DMS 273 treated with DMSO at 0.1 percent for 48 hours (cell line): ENCODE data around the gene UFC1.
"Not testable (repeated sequence)": the region's sequence is repeated elsewhere in the genome, so short reads cannot be mapped to it uniquely, and the experiment has no call there.

Experiments used
- DNase-seq: peaks from one replicate; lab custom pipeline; 2025; lab: John Stamatoyannopoulos, UW

UFC1 gene

DNA sequence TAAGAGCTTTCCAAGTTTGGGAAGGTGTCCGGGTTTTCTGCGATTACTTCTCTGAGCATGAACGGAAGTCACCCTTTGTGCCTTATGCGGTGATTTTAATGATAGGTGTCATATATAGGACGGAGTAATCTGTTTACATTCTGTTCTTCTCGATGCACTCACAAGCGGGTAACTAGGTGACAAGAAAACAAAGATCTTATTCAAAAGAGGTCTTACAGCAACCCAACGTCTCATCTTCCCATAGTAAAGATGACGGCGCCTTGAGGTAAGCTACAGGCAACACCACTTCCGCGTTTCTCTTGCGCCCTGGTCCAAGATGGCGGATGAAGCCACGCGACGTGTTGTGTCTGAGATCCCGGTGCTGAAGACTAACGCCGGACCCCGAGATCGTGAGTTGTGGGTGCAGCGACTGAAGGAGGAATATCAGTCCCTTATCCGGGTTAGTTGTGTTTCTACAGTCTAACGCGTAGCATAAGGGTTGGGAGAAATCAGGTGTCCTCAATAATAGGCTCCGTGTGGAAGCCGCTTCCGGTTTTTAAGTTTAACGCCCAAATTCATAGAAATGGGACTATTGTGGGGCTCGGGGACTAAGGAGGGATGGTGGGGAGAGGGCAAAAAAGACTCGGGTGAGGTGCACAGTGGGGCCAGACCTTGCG is at the start of gene UFC1:
UFC1 (plus strand) TSS at position 297 of the 656 bp plus-strand sequence; CDS start at position 317, 20 bp downstream.
- peak; percentile 83 for DNase-seq

GRCh38 chr1:161106431-161106830 is 47.3 kb upstream of the UFC1 start:
- no peak for DNase-seq

- DNase-seq: no peak
Measured at GRCh38 chr1:161111117-161111516, 42.7 kb upstream of the UFC1 start.

GRCh38 chr1:161111527-161111926 is 42.3 kb upstream of the UFC1 start:
- no peak for DNase-seq

- DNase-seq: no peak
Measured at GRCh38 chr1:161113915-161114314, 39.9 kb upstream of the UFC1 start.

DNA sequence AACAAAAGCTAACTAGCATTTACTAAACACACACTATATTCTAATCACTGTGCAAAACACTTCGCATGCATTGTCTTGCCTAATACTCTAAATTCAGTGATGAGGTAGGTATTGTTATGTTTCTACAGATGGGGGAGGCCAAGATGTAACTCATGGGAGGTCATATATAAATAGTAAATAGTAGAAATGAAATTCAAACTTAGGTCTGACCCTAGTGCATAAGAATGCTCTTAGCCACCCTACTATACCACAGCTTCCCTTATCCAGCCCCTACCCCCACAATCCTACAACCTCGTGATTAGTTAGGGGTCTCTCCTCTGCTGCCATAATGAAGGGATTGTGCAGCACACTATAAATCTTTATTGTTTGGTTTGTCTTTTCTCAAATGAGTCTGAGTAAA is 39.2 kb upstream of the UFC1 start:
- DNase-seq: no peak

DNA sequence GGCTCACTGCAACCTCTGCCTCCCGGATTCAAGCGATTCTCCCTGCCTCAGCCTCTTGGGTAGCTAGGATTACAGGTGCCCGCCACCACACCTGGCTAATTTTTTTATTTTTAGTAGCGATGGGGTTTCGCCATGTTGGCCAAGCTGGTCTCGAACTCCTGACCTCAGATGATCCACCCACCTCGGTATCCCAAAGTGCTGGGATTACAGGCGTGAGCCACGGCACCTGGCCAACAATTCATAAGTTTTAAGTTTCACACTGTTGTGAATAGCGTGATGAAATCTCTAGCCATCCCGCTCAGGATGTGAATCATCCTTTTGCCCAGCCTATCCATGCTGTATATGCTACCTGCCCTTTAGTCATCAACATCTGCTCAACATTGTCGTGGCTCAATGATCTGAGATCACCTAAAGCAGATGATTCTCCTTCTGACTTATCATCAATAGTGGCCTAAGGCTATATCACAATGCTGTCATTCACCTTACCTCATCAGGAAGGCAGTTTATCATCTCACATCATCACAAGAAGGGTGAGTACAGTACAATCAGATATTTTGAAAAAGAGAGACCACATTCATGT is 38.6 kb upstream of the UFC1 start:
- DNase-seq: no peak

DNA sequence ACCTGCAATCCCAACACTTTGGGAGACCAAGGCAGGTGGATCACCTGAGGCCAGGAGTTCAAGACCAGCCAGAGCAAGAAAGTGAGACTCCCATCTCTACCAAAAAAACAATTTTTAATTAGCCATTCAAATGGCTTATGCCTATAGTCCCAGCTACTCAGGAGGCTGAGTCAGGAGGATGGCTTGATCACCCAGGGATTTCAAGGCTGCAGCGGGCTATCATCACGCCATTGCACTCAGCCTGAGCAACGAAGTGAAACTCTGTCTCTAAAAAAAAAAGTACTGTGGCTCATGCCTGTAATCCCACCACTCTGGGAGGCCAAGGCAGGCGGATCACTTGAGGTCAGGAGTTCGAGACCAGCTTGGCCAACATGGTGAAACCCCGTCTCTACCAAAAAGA is 37.8 kb upstream of the UFC1 start:
- not testable (repeated sequence) for DNase-seq

GRCh38 chr1:161117759-161118581 is 35.8 kb upstream of the UFC1 start, which contains the start of the genes NIT1 and PFDN2:
TSS of gene NIT1 (plus strand) at chr1:161118105. CDS start at chr1:161118177, 72 bp downstream.
TSS of gene PFDN2 (minus strand) at chr1:161118037. CDS start at chr1:161118026, 11 bp downstream.
- DNase-seq: peak; percentile 66

DNA sequence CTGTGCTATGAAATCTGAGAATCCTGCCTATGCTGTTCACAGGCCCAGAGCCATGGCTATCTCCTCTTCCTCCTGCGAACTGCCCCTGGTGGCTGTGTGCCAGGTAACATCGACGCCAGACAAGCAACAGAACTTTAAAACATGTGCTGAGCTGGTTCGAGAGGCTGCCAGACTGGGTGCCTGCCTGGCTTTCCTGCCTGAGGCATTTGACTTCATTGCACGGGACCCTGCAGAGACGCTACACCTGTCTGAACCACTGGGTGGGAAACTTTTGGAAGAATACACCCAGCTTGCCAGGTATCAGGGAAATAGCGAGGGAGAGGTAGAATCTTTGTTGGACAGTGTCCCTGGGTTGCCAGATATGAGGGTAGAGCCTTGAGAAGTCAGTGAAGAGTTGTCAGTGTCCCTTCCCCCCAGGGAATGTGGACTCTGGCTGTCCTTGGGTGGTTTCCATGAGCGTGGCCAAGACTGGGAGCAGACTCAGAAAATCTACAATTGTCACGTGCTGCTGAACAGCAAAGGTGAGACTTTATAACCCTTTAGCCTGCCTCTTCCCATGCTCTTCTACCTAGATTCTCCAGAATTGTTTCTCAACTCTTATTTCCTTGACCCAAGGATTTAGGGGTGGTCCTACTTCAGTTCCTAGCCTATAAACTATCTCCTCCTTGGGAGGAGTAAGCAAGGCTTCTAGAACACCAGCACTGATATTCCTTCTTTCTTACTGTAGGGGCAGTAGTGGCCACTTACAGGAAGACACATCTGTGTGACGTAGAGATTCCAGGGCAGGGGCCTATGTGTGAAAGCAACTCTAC is 34.5 kb upstream of the UFC1 start:
- no peak for DNase-seq

DNA sequence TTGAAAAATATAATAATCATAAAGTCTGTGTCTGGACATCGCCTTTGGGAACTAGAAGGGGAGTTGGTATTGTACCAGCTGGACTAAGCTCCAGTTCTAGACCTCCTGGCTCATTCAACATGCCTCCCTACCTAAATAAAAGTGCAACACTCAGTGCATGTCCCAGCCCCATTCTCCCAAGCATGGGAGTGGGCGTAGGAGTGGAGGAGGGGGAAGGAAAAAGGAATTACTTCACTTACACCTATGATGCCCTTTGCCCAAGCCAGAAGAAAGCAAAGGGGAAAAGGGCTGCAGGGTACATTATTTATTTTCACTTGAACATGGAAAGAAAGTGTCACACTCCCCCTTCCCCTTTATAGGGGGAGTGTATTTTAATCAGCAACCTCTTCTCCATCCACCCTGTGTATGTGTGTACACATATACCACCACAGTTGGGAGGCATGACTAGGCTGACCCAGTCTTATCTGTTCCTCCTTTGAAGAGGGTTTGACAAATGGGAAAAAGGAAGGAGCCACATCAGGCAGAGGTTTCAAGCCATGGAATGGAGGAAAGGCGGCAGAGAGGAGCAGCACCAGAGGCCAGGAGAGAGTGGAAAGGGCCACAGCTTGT is 32.6 kb upstream of the UFC1 start:
- DNase-seq: no peak

DNA sequence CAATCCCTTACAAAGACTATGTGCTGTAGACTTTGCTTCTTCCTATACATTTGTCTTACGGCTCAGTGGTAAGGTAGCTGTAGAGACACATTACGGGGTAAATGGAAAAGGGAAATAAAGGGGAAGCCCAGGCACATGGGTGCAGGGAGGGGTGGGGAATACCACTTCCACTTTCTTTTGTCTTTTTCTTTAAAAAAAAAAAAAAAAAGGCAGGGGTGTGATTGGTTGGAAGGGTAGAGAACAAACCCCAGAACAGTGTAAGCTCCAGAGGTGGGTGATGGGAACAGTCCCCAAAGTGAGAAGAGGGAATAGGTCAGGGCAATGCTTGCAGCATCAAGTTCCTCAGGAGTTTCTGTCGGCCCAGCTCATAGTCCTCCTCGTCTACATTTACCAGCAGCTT is 31.9 kb upstream of the UFC1 start:
- no peak for DNase-seq

GRCh38 chr1:161122967-161123366 is 30.8 kb upstream of the UFC1 start:
- no peak for DNase-seq

DNA sequence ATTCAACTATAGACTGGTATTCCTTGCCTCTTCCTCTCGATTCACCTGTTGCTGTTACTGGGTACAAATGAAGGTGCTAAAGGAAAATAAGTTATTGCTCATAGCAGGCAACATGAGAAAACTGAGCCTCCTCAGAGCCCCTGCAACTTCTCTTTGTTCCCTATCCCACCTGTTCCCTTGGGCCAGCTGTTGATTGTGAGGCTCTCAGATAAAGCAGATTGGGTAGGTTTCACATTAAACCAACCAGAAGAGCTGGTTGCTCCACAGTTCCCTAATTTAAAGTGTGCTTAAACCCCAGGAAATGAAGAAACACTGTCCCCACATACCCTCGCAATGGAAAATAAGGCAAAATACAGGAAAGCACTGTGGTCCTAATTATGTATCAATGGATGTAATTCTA is 26.1 kb upstream of the UFC1 start:
- DNase-seq: no peak

GRCh38 chr1:161128591-161129420 is 25.0 kb upstream of the UFC1 start:
- DNase-seq: no peak

- no peak for DNase-seq
Measured at GRCh38 chr1:161130266-161130665, 23.5 kb upstream of the UFC1 start.

- no peak for DNase-seq
Measured at GRCh38 chr1:161131523-161132409, 22.0 kb upstream of the UFC1 start.

- DNase-seq: peak; percentile 93
Measured at GRCh38 chr1:161132410-161133219, 21.2 kb upstream of the UFC1 start, which contains the start of gene DEDD. TSS of gene DEDD (minus strand) at chr1:161132667. CDS start at chr1:161124462, 8,205 bp downstream.
